KBM-7 (cell line): ENCODE results near the gene WDR18.

Source experiments
- DNase-seq: peaks from one replicate; pipeline ENCODE4 v3.0.0-alpha.2; 2015
- in situ Hi-C: fragments of 300-500 bp; cut with MboI; formaldehyde crosslinking; loops from 2 replicates; pipeline ENCODE4 v1.14.3; 2020; ENCODE audit warnings: low sequenced_read_pairs, low pct_unique_long_range_greater_than_20kb, mixed read lengths

WDR18 gene

GRCh38 chr19:988081-988480 lies 3.9 kb downstream of the WDR18 start:
- no peak for DNase-seq
- in situ Hi-C loops = no loop called here

- in situ Hi-C loops = no loop called here
These were observed 4.4 kb downstream of the WDR18 start for GRCh38 chr19:988510-988909.

GRCh38 chr19:989381-990081 lies 5.4 kb downstream of the WDR18 start:
- no peak for DNase-seq
- in situ Hi-C loops = no loop called here

More at GRCh38 chr19:988510-988909, 4.4 kb downstream of the WDR18 start:
- no peak for DNase-seq

GRCh38 chr19:990119-990571 lies 6.0 kb downstream of the WDR18 start:
- DNase-seq = no peak
- in situ Hi-C loops = no loop called here

- no peak for DNase-seq
- in situ Hi-C loops = no loop called here
These were observed 6.6 kb downstream of the WDR18 start for GRCh38 chr19:990746-991145.

GRCh38 chr19:991174-991931 lies 7.2 kb downstream of the WDR18 start:
- no peak for DNase-seq
- in situ Hi-C loops = no loop called here

- DNase-seq = no peak
- in situ Hi-C loops = no loop called here
These were observed 8.0 kb downstream of the WDR18 start for GRCh38 chr19:991932-992669.

- in situ Hi-C loops = no loop called here
- DNase-seq = no peak
These were observed 8.5 kb downstream of the WDR18 start for GRCh38 chr19:992670-993055.

GRCh38 chr19:993361-993830 lies 9.3 kb downstream of the WDR18 start:
- in situ Hi-C loops = no loop called here

GRCh38 chr19:993831-994393 lies 9.8 kb downstream of the WDR18 start:
- no peak for DNase-seq
- in situ Hi-C loops = no loop called here

More at GRCh38 chr19:993361-993830, 9.3 kb downstream of the WDR18 start:
- DNase-seq = no peak

GRCh38 chr19:994516-994915 lies 10.4 kb downstream of the WDR18 start:
- DNase-seq = no peak
- in situ Hi-C loops = no loop called here

- in situ Hi-C loops = no loop called here
- no peak for DNase-seq
These were observed 11.1 kb downstream of the WDR18 start for GRCh38 chr19:995051-995827.

- DNase-seq = peak; percentile 51
- in situ Hi-C loops = no loop called here
These were observed 12.1 kb downstream of the WDR18 start for GRCh38 chr19:996051-996838.

- in situ Hi-C loops = no loop called here
- no peak for DNase-seq
These were observed 13.9 kb downstream of the WDR18 start for GRCh38 chr19:998064-998463.

GRCh38 chr19:999379-999719 lies 15.2 kb downstream of the WDR18 start:
- in situ Hi-C loops = no loop called here
- DNase-seq = no peak

GRCh38 chr19:1000095-1000494 lies 15.9 kb downstream of the WDR18 start, which contains the start of gene GRIN3B:
TSS of gene GRIN3B (plus strand) at chr19:1000419. CDS start at chr19:1000438, 19 bp downstream.
- DNase-seq = peak; percentile 78
- in situ Hi-C loops = no loop called here

- DNase-seq = no peak
- in situ Hi-C loops = no loop called here
These were observed 16.7 kb downstream of the WDR18 start for GRCh38 chr19:1000591-1001537.
